Astrocyte (in vitro differentiated cells and primary cell): ENCODE measurements around the gene EED. TPM values are rescaled to one million over a fixed set of nuclear protein-coding genes. Genes with fewer than 3 reads are reported as not detected.

Experiments used
- DNase-seq: peaks from one replicate; pipeline ENCODE4 v3.0.0-alpha.2; 2010; ENCODE audit warnings: low read depth
- FAIRE-seq: peaks from 2 replicates; lab custom pipeline; 2011; peaks lifted over from hg19 to GRCh38; lab: Jason Lieb, UNC
- H2AFZ ChIP-seq: 2 replicates; pipeline ENCODE4 v1.6.0; 2012; ENCODE audit warnings: low read depth, low read length, inconsistent platforms
- H3K27ac ChIP-seq: 2 replicates; pipeline ENCODE4 v1.5.1; 2011; ENCODE audit warnings: low read depth, low read length, inconsistent platforms
- H3K27me3 ChIP-seq: 2 replicates; pipeline ENCODE4 v1.6.0; 2011; ENCODE audit warnings: low read length, inconsistent platforms; ENCODE audit not compliant: insufficient read depth
- H3K36me3 ChIP-seq: 2 replicates; pipeline ENCODE4 v1.5.1; 2011; ENCODE audit warnings: low read length, inconsistent platforms; ENCODE audit not compliant: insufficient read depth
- H3K4me1 ChIP-seq: 2 replicates; pipeline ENCODE4 v1.5.1; 2011; ENCODE audit warnings: low read length, inconsistent platforms; ENCODE audit not compliant: insufficient read depth
- H3K4me2 ChIP-seq: 2 replicates; pipeline ENCODE4 v1.6.0; 2012; ENCODE audit warnings: low read length, inconsistent platforms
- H3K4me3 ChIP-seq: 2 replicates; pipeline ENCODE4 v1.5.1; 2011; ENCODE audit warnings: low read depth, mild to moderate bottlenecking, low read length, inconsistent platforms; ENCODE audit not compliant: insufficient read depth
- H3K79me2 ChIP-seq: 2 replicates; pipeline ENCODE4 v1.6.0; 2012; ENCODE audit warnings: mild to moderate bottlenecking, low read length, inconsistent platforms; ENCODE audit not compliant: insufficient read depth
- H3K9ac ChIP-seq: 2 replicates; pipeline ENCODE4 v1.6.0; 2012; ENCODE audit warnings: mild to moderate bottlenecking, low read length, inconsistent platforms
- H3K9me3 ChIP-seq: 2 replicates; pipeline ENCODE4 v1.5.1; 2012; ENCODE audit warnings: low read depth, mild to moderate bottlenecking, low read length, inconsistent platforms; ENCODE audit not compliant: insufficient read depth
- H4K20me1 ChIP-seq: 2 replicates; pipeline ENCODE4 v1.6.0; 2012; ENCODE audit warnings: low read length, inconsistent platforms; ENCODE audit not compliant: insufficient read depth
- H3K27ac Mint-ChIP-seq: one replicate; pipeline ENCODE4 v1.8.0; 2021; ENCODE audit warnings: mild to moderate bottlenecking, mixed read lengths; ENCODE audit not compliant: unreplicated experiment
- H3K27me3 Mint-ChIP-seq: one replicate; pipeline ENCODE4 v1.8.0; 2021; ENCODE audit warnings: low read depth, mixed read lengths; ENCODE audit not compliant: unreplicated experiment
- H3K36me3 Mint-ChIP-seq: one replicate; pipeline ENCODE4 v1.8.0; 2021; ENCODE audit warnings: low read depth, mixed read lengths; ENCODE audit not compliant: unreplicated experiment
- H3K4me1 Mint-ChIP-seq: one replicate; pipeline ENCODE4 v1.8.0; 2021; ENCODE audit warnings: low read depth, mixed read lengths; ENCODE audit not compliant: unreplicated experiment
- H3K4me3 Mint-ChIP-seq: one replicate; pipeline ENCODE4 v1.8.0; 2021; ENCODE audit warnings: mild to moderate bottlenecking, moderate library complexity, mixed read lengths; ENCODE audit not compliant: unreplicated experiment
- H3K9me3 Mint-ChIP-seq: one replicate; pipeline ENCODE4 v1.8.0; 2021; ENCODE audit warnings: mild to moderate bottlenecking, mixed read lengths; ENCODE audit not compliant: unreplicated experiment
- CTCF ChIP-seq: IDR thresholded peaks from 2 replicates; pipeline ENCODE4 v1.5.1; 2011; ENCODE audit warnings: low read depth, mild to moderate bottlenecking, inconsistent platforms, low read length, moderate library complexity; ENCODE audit not compliant: insufficient read depth
- EZH2 ChIP-seq: IDR thresholded peaks from 2 replicates; pipeline ENCODE4 v1.6.1; 2012; ENCODE audit warnings: mild to moderate bottlenecking, low read length, inconsistent platforms; ENCODE audit not compliant: insufficient read depth
- total RNA-seq: library from RNA; stranded (reverse); gene quantifications from 2 replicates; pipeline ENCODE4 v1.2.1, GENCODE V29; 2021

EED gene
- total RNA-seq, 1 donor from 2014 or later = 23.4 TPM

- DNase-seq (no peak), FAIRE-seq (no peak)
- no peak overlapping the region for H3K4me2 ChIP-seq
- H3K36me3 Mint-ChIP-seq = no peaks in the 10 kb centered on the region
- H3K9me3 Mint-ChIP-seq = no peaks in the 10 kb centered on the region
- H3K27me3 Mint-ChIP-seq = no peaks in the 10 kb centered on the region
- no peak overlapping the region for H3K4me3 Mint-ChIP-seq
- TF ChIP-seq CTCF (no peak), EZH2 (no peak)
- H3K9me3 ChIP-seq = no peaks in the 10 kb centered on the region
- no peaks in the 10 kb centered on the region for H4K20me1 ChIP-seq
- no peaks in the 10 kb centered on the region for H3K4me1 ChIP-seq
- no peak overlapping the region for H3K27ac Mint-ChIP-seq
- H3K27ac ChIP-seq = no peak overlapping the region
- H3K9ac ChIP-seq = no peak overlapping the region
- no peaks in the 10 kb centered on the region for H3K36me3 ChIP-seq
- no peaks in the 10 kb centered on the region for H3K4me1 Mint-ChIP-seq
- no peaks in the 10 kb centered on the region for H3K27me3 ChIP-seq
- no peak overlapping the region for H3K4me3 ChIP-seq
- no peak overlapping the region for H2AFZ ChIP-seq
- H3K79me2 ChIP-seq = no peaks in the 10 kb centered on the region
Measured at GRCh38 chr11:86212019-86212611, 32.4 kb upstream of the EED start.

GRCh38 chr11:86214710-86215109, 29.8 kb upstream of the EED start:
- H3K9me3 ChIP-seq = no peaks in the 10 kb centered on the region
- H3K4me3 Mint-ChIP-seq = no peak overlapping the region
- H3K79me2 ChIP-seq = no peaks in the 10 kb centered on the region
- H3K9ac ChIP-seq = no peak overlapping the region
- no peak for TF ChIP-seq EZH2
- TF ChIP-seq CTCF = no peak
- H3K9me3 Mint-ChIP-seq = no peaks in the 10 kb centered on the region
- no peak for FAIRE-seq
- no peaks in the 10 kb centered on the region for H3K27me3 ChIP-seq
- no peaks in the 10 kb centered on the region for H4K20me1 ChIP-seq
- no peaks in the 10 kb centered on the region for H3K4me1 Mint-ChIP-seq
- no peaks in the 10 kb centered on the region for H3K4me1 ChIP-seq
- H3K27me3 Mint-ChIP-seq = no peaks in the 10 kb centered on the region
- no peaks in the 10 kb centered on the region for H3K36me3 Mint-ChIP-seq
- no peak overlapping the region for H3K27ac ChIP-seq
- H2AFZ ChIP-seq = no peak overlapping the region
- no peaks in the 10 kb centered on the region for H3K36me3 ChIP-seq
- H3K4me3 ChIP-seq = no peak overlapping the region
- H3K4me2 ChIP-seq = no peak overlapping the region
- no peak for DNase-seq
- H3K27ac Mint-ChIP-seq = no peak overlapping the region
